A673 (cell line): ENCODE results near the gene FAM98B. TPM values are rescaled to one million over a fixed set of nuclear protein-coding genes. Genes with fewer than 3 reads are reported as not detected.

ENCODE experiments used
- BruUV-seq: library from RNA; stranded (reverse); fragments of 400-500 nt; replicated peaks from 2 replicates; lab custom pipeline; 2021; lab: Mats Ljungman, UMichigan
- CTCF ChIA-PET: fragments of 300-600 bp; sonication (Branson Sonifier 250); formaldehyde crosslinking; loops from one replicate; lab custom pipeline; 2022; ENCODE audit warnings: antibody characterized with exemption; lab: Charles Lee
- POLR2A ChIA-PET: fragments of 300-600 bp; sonication (Branson Sonifier 250); formaldehyde crosslinking; loops from one replicate; lab custom pipeline; 2022; ENCODE audit warnings: antibody characterized with exemption; ENCODE audit not compliant: low non-redundant PET; lab: Charles Lee
- DNase-seq: peaks from one replicate; pipeline ENCODE4 v3.0.0-alpha.2; 2015; ENCODE audit warnings: low spot score
- H3K27ac ChIP-seq: fragments of 200-600 bp; sonication (generic); 2 replicates; pipeline ENCODE4 v1.5.1; 2016; ENCODE audit warnings: mixed run types, low read depth, mild to moderate bottlenecking, mixed read lengths, antibody characterized with exemption, low read length; ENCODE audit not compliant: poor library complexity, severe bottlenecking
- H3K27me3 ChIP-seq: fragments of 200-600 bp; sonication (generic); replicated peaks from 2 replicates; pipeline ENCODE4 v1.6.1; 2017; ENCODE audit warnings: mixed run types, low read depth, mild to moderate bottlenecking, mixed read lengths, antibody characterized with exemption, low read length; ENCODE audit not compliant: insufficient read depth, poor library complexity
- H3K36me3 ChIP-seq: fragments of 200-600 bp; sonication (generic); 2 replicates; pipeline ENCODE4 v1.6.1; 2016; ENCODE audit warnings: mixed run types, mild to moderate bottlenecking, mixed read lengths, antibody characterized with exemption, low read length; ENCODE audit not compliant: insufficient read depth, poor library complexity, severe bottlenecking
- H3K4me1 ChIP-seq: fragments of 200-600 bp; sonication (generic); 2 replicates; pipeline ENCODE4 v1.6.1; 2017; ENCODE audit warnings: mixed run types, mild to moderate bottlenecking, mixed read lengths, antibody characterized with exemption, low read length; ENCODE audit not compliant: insufficient read depth, poor library complexity, severe bottlenecking
- H3K4me3 ChIP-seq: fragments of 200-600 bp; sonication (generic); 2 replicates; pipeline ENCODE4 v1.5.1; 2016; ENCODE audit warnings: low read depth, mixed run types, mild to moderate bottlenecking, mixed read lengths, low read length; ENCODE audit not compliant: poor library complexity, severe bottlenecking
- H3K9me3 ChIP-seq: fragments of 200-600 bp; sonication (generic); 2 replicates; pipeline ENCODE4 v1.6.1; 2016; ENCODE audit warnings: mixed run types, low read depth, mild to moderate bottlenecking, mixed read lengths, antibody characterized with exemption, low read length; ENCODE audit not compliant: poor library complexity, severe bottlenecking
- CTCF ChIP-seq: fragments of 300-800, 200-600 bp; sonication (generic); conservative IDR thresholded peaks from 2 replicates; pipeline ENCODE4 v1.5.1; 2017; ENCODE audit warnings: low read depth, mild to moderate bottlenecking, antibody characterized with exemption, low read length, moderate library complexity, mixed read lengths
- EZH2 ChIP-seq: fragments of 200-600 bp; sonication (generic); IDR thresholded peaks from 2 replicates; pipeline ENCODE4 v1.6.1; 2017; ENCODE audit warnings: borderline replicate concordance, low read depth, mild to moderate bottlenecking, mixed read lengths, antibody characterized with exemption, low read length; ENCODE audit not compliant: poor library complexity, severe bottlenecking
- intact Hi-C: fragments of 100-400 bp; cut with micrococcal nuclease; formaldehyde crosslinking; loops from one replicate; pipeline ENCODE4 v1.10.0; 2022; ENCODE audit not compliant: unreplicated experiment
- total RNA-seq: library from RNA; stranded (reverse); gene quantifications from 2 replicates; pipeline ENCODE4 v1.2.3, GENCODE V29; 2021

Gene FAM98B
- total RNA-seq, 1 experiment from 2014 or later, result 45.0 TPM

GRCh38 chr15:38496151-38496550 is 42.2 kb downstream of the FAM98B start:
- H3K36me3 ChIP-seq, result no peaks in the 10 kb centered on the region
- POLR2A ChIA-PET, result no interaction called here
- no peaks in the 10 kb centered on the region for H3K27me3 ChIP-seq
- H3K9me3 ChIP-seq, result no peaks in the 10 kb centered on the region
- no peaks in the 10 kb centered on the region for H3K4me1 ChIP-seq
- TF ChIP-seq EZH2, result no peak
- no peak for TF ChIP-seq CTCF
- H3K27ac ChIP-seq, result no peak overlapping the region
- no peak for DNase-seq
- intact Hi-C loops, result no loop called here
- BruUV-seq, result no TSS peak
- CTCF ChIA-PET, result no interaction called here
- no peak overlapping the region for H3K4me3 ChIP-seq

DNA sequence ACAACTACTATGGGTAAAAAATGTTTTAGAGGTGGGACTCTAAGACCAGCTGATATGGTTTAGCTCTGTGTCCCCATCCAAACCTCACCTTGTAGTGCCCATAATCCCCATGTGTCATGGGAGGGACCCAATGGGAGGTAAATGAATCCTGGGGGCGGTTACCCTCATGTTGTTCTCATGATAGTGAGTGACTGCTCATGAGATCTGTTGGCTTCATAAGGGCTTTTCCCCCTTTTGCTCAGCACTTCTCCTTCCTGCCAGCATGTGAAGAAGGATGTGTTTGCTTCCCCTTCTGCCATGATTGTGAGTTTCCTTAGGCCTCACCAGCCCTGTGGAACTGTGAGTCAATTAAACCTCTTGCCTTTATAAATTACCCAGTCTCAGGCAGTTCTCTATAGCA is 45.7 kb downstream of the FAM98B start:
- no TSS peak for BruUV-seq
- Histone ChIP-seq H3K9me3 (no peaks in the 10 kb centered on the region), H3K4me1 (no peaks in the 10 kb centered on the region), H3K4me3 (no peak overlapping the region), H3K27ac (no peak overlapping the region), H3K36me3 (no peaks in the 10 kb centered on the region), H3K27me3 (no peaks in the 10 kb centered on the region)
- ChIA-PET CTCF (no interaction called here), POLR2A (no interaction called here)
- no peak for TF ChIP-seq CTCF
- no peak for TF ChIP-seq EZH2
- intact Hi-C loops, result no loop called here
- DNase-seq, result no peak

- intact Hi-C loops, result no loop called here
- POLR2A ChIA-PET, result interaction anchor here (0.7 kb wide), 1 partner anchor 134 kb away, joined by 4 read pairs; no protein-coding TSS in a partner anchor
- H3K36me3 ChIP-seq, result no peaks in the 10 kb centered on the region
- no TSS peak for BruUV-seq
- no peaks in the 10 kb centered on the region for H3K27me3 ChIP-seq
- CTCF ChIA-PET, result interaction anchor here (1.5 kb wide), 1 partner anchor 196 kb away, joined by 3 read pairs; no protein-coding TSS in a partner anchor
- H3K27ac ChIP-seq, result no peak overlapping the region
- H3K4me3 ChIP-seq, result no peak overlapping the region
- no peak for DNase-seq
- no peaks in the 10 kb centered on the region for H3K9me3 ChIP-seq
- H3K4me1 ChIP-seq, result no peaks in the 10 kb centered on the region
- TF ChIP-seq EZH2 (no peak), CTCF (no peak)
These were observed 49.6 kb downstream of the FAM98B start for GRCh38 chr15:38503496-38503895.
